ENCODE results near the gene MYB. TPM values are rescaled to one million over a fixed set of nuclear protein-coding genes. Genes with fewer than 3 reads are reported as not detected.

MYB gene
- total RNA-seq, 2 experiments from 2014 or later: 20.1 to 42.9 TPM

DNA sequence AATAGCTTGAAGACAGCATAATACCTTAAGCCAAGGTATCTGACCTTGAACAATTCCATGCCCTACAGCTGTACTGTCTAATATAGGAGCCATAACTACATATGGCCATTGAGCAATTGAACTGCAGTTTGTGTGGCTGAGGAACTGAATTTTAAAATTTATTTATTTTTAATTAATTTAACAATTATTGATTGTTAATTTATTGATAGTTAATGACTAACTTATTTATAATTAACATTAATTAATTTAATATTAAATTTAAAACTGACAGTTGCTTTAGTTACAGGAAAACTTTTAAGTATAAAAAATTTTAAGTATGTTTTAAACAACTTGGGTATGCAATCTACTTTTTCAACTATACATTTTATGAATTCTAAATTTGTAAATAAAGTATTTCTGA, 12.3 kb upstream of the MYB start:
- no peak for DNase-seq (ENCODE audit: low spot score)
- intact Hi-C loops (cut with micrococcal nuclease; ENCODE audit: unreplicated experiment): loop anchor here (2.0 kb wide), 1 partner anchor 24 kb away; no protein-coding TSS in a partner anchor
- Histone ChIP-seq H2AFZ (ENCODE audit: low read length) (no peak overlapping the region), H3K36me3 (ENCODE audit: insufficient read depth, low read length) (no peaks in the 10 kb centered on the region), H3K4me1 (ENCODE audit: insufficient read depth, low read length, poor library complexity, severe bottlenecking) (peaks cover 4% of the 10 kb centered on the region), H4K20me1 (ENCODE audit: insufficient read depth, low read length) (no peaks in the 10 kb centered on the region), H3K4me2 (ENCODE audit: low read length) (no peak overlapping the region), H3K9me3 (ENCODE audit: low read length) (no peaks in the 10 kb centered on the region), H3K9me2 (ENCODE audit: insufficient read depth, low read length) (no peaks in the 10 kb centered on the region), H3K27ac (ENCODE audit: low read depth, low read length, poor library complexity, severe bottlenecking) (no peak overlapping the region), H3K79me2 (ENCODE audit: insufficient read depth, low read depth, low read length) (no peaks in the 10 kb centered on the region), H3K4me3 (ENCODE audit: low read depth, low read length, poor library complexity, severe bottlenecking) (no peak overlapping the region)
- BruUV-seq (replicated peaks): no TSS peak
- POLR2A ChIA-PET: interaction anchor here (0.6 to 2.1 kb wide), 7 partner anchors 10 to 767 kb away, joined by 3 to 10 read pairs (median 5); no protein-coding TSS in a partner anchor
- CTCF ChIA-PET (ENCODE audit: unreplicated experiment): interaction anchor here (0.5 to 1.1 kb wide), 2 partner anchors 12 to 756 kb away, joined by 3 read pairs; no protein-coding TSS in a partner anchor
- TF ChIP-seq, protein P1, sequence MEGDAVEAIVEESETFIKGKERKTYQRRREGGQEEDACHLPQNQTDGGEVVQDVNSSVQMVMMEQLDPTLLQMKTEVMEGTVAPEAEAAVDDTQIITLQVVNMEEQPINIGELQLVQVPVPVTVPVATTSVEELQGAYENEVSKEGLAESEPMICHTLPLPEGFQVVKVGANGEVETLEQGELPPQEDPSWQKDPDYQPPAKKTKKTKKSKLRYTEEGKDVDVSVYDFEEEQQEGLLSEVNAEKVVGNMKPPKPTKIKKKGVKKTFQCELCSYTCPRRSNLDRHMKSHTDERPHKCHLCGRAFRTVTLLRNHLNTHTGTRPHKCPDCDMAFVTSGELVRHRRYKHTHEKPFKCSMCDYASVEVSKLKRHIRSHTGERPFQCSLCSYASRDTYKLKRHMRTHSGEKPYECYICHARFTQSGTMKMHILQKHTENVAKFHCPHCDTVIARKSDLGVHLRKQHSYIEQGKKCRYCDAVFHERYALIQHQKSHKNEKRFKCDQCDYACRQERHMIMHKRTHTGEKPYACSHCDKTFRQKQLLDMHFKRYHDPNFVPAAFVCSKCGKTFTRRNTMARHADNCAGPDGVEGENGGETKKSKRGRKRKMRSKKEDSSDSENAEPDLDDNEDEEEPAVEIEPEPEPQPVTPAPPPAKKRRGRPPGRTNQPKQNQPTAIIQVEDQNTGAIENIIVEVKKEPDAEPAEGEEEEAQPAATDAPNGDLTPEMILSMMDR (conservative IDR thresholded peaks at IDR 0.05; ENCODE audit: low read length): no peak
- no peak for TF ChIP-seq EZH2phosphoT487 (IDR thresholded peaks at IDR 0.05; ENCODE audit: borderline replicate concordance, low read depth, low read length)

DNA sequence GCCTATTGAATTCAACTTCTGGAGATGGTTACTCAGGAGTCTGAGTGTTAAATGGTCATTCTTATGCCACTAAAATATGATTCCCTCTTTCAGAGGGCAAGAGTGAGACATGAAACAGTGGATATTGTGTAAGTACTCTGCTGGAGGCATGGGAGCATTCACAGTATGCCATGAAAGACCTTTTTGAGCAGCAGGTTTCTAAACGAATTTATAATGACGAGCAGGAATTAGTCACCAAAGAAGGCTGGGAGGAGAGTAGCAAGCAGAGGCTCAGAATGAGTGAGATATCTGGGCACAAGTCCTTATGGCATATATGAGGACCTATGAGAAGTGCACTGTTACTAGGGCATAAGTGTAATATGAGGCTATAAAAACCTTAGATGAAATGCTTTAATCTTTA, 10.9 kb upstream of the MYB start:
- H3K27ac ChIP-seq (ENCODE audit: low read depth, low read length, poor library complexity, severe bottlenecking): no peak overlapping the region
- no peaks in the 10 kb centered on the region for H3K9me2 ChIP-seq (ENCODE audit: insufficient read depth, low read length)
- H3K4me3 ChIP-seq (ENCODE audit: low read depth, low read length, poor library complexity, severe bottlenecking): no peak overlapping the region
- H3K79me2 ChIP-seq (ENCODE audit: insufficient read depth, low read depth, low read length): no peaks in the 10 kb centered on the region
- H3K4me1 ChIP-seq (ENCODE audit: insufficient read depth, low read length, poor library complexity, severe bottlenecking): no peaks in the 10 kb centered on the region
- BruUV-seq (replicated peaks): no TSS peak
- H4K20me1 ChIP-seq (ENCODE audit: insufficient read depth, low read length): no peaks in the 10 kb centered on the region
- ChIA-PET POLR2A (interaction anchor here (0.6 kb wide), 1 partner anchor 131 kb away, joined by 6 read pairs; no protein-coding TSS in a partner anchor), CTCF (ENCODE audit: unreplicated experiment) (no interaction called here)
- no peaks in the 10 kb centered on the region for H3K9me3 ChIP-seq (ENCODE audit: low read length)
- H3K4me2 ChIP-seq (ENCODE audit: low read length): no peak overlapping the region
- DNase-seq (ENCODE audit: low spot score): no peak
- intact Hi-C loops (cut with micrococcal nuclease; ENCODE audit: unreplicated experiment): no loop called here
- H3K36me3 ChIP-seq (ENCODE audit: insufficient read depth, low read length): no peaks in the 10 kb centered on the region
- TF ChIP-seq EZH2phosphoT487 (IDR thresholded peaks at IDR 0.05; ENCODE audit: borderline replicate concordance, low read depth, low read length): no peak
- TF ChIP-seq, protein P1 (conservative IDR thresholded peaks at IDR 0.05; ENCODE audit: low read length): no peak
- H2AFZ ChIP-seq (ENCODE audit: low read length): peak overlapping the region; percentile 29; the same call in 1 of the 2 replicates

DNA sequence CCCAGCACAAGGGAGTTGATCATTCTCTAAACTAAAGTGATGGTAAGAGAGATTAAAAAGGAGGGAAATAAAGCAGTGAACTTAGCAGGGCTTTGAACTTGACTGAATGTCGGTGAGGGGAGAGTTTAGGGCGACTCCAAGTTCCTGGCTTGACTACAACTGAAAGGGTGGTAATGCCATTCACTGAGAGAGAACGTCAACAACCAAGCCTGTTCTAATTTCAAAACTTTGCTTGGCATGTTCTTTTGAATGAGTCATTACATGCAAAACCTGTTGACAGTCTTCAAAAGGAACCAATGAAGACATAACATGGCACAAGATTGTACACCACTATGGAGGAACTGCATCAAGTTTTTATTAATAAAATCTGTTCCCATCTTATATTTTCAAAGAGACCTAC, 10.3 kb upstream of the MYB start:
- no peak overlapping the region for H3K4me2 ChIP-seq (ENCODE audit: low read length)
- intact Hi-C loops (cut with micrococcal nuclease; ENCODE audit: unreplicated experiment): no loop called here
- H3K9me2 ChIP-seq (ENCODE audit: insufficient read depth, low read length): no peaks in the 10 kb centered on the region
- DNase-seq (ENCODE audit: low spot score): no peak
- peak overlapping the region; percentile 29; the same call in 1 of the 2 replicates for H2AFZ ChIP-seq (ENCODE audit: low read length)
- H3K4me3 ChIP-seq (ENCODE audit: low read depth, low read length, poor library complexity, severe bottlenecking): no peak overlapping the region
- TF ChIP-seq, protein P1 (conservative IDR thresholded peaks at IDR 0.05; ENCODE audit: low read length): no peak
- TF ChIP-seq EZH2phosphoT487 (IDR thresholded peaks at IDR 0.05; ENCODE audit: borderline replicate concordance, low read depth, low read length): no peak
- ChIA-PET POLR2A (no interaction called here), CTCF (ENCODE audit: unreplicated experiment) (no interaction called here)
- no peaks in the 10 kb centered on the region for H3K79me2 ChIP-seq (ENCODE audit: insufficient read depth, low read depth, low read length)
- no peaks in the 10 kb centered on the region for H3K36me3 ChIP-seq (ENCODE audit: insufficient read depth, low read length)
- no peaks in the 10 kb centered on the region for H3K9me3 ChIP-seq (ENCODE audit: low read length)
- no TSS peak for BruUV-seq (replicated peaks)
- no peaks in the 10 kb centered on the region for H3K4me1 ChIP-seq (ENCODE audit: insufficient read depth, low read length, poor library complexity, severe bottlenecking)
- no peaks in the 10 kb centered on the region for H4K20me1 ChIP-seq (ENCODE audit: insufficient read depth, low read length)
- no peak overlapping the region for H3K27ac ChIP-seq (ENCODE audit: low read depth, low read length, poor library complexity, severe bottlenecking)

All from OCI-LY7 (cell line).